22Rv1 (cell line): Measurements from ENCODE around the gene EMX1.

Experiments used
- H3K27ac ChIP-seq: fragments of 450-650 bp; 2 replicates; pipeline ENCODE4 v1.5.1; 2017
- ZFX ChIP-seq: fragments of 450-650 bp; IDR thresholded peaks from 2 replicates; pipeline ENCODE4 v1.6.1; 2017; ENCODE audit warnings: antibody characterized with exemption, borderline replicate concordance
- TF ChIP-seq, protein P1 (sequence below): fragments of 450-650 bp; IDR thresholded peaks from 2 replicates; pipeline ENCODE4 v1.5.1; 2017; ENCODE audit warnings: mild to moderate bottlenecking

EMX1 gene

DNA sequence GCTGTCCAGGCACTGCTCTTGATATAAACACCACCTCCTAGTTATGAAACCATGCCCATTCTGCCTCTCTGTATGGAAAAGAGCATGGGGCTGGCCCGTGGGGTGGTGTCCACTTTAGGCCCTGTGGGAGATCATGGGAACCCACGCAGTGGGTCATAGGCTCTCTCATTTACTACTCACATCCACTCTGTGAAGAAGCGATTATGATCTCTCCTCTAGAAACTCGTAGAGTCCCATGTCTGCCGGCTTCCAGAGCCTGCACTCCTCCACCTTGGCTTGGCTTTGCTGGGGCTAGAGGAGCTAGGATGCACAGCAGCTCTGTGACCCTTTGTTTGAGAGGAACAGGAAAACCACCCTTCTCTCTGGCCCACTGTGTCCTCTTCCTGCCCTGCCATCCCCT, 15.9 kb downstream of the EMX1 start:
- TF ChIP-seq, protein P1, sequence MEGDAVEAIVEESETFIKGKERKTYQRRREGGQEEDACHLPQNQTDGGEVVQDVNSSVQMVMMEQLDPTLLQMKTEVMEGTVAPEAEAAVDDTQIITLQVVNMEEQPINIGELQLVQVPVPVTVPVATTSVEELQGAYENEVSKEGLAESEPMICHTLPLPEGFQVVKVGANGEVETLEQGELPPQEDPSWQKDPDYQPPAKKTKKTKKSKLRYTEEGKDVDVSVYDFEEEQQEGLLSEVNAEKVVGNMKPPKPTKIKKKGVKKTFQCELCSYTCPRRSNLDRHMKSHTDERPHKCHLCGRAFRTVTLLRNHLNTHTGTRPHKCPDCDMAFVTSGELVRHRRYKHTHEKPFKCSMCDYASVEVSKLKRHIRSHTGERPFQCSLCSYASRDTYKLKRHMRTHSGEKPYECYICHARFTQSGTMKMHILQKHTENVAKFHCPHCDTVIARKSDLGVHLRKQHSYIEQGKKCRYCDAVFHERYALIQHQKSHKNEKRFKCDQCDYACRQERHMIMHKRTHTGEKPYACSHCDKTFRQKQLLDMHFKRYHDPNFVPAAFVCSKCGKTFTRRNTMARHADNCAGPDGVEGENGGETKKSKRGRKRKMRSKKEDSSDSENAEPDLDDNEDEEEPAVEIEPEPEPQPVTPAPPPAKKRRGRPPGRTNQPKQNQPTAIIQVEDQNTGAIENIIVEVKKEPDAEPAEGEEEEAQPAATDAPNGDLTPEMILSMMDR = no peak
- no peak for TF ChIP-seq ZFX
- H3K27ac ChIP-seq = no peak overlapping the region

DNA sequence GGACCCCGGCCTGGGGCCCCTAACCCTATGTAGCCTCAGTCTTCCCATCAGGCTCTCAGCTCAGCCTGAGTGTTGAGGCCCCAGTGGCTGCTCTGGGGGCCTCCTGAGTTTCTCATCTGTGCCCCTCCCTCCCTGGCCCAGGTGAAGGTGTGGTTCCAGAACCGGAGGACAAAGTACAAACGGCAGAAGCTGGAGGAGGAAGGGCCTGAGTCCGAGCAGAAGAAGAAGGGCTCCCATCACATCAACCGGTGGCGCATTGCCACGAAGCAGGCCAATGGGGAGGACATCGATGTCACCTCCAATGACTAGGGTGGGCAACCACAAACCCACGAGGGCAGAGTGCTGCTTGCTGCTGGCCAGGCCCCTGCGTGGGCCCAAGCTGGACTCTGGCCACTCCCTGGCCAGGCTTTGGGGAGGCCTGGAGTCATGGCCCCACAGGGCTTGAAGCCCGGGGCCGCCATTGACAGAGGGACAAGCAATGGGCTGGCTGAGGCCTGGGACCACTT, 16.4 kb downstream of the EMX1 start:
- TF ChIP-seq, protein P1 = no peak
- no peak for TF ChIP-seq ZFX

DNA sequence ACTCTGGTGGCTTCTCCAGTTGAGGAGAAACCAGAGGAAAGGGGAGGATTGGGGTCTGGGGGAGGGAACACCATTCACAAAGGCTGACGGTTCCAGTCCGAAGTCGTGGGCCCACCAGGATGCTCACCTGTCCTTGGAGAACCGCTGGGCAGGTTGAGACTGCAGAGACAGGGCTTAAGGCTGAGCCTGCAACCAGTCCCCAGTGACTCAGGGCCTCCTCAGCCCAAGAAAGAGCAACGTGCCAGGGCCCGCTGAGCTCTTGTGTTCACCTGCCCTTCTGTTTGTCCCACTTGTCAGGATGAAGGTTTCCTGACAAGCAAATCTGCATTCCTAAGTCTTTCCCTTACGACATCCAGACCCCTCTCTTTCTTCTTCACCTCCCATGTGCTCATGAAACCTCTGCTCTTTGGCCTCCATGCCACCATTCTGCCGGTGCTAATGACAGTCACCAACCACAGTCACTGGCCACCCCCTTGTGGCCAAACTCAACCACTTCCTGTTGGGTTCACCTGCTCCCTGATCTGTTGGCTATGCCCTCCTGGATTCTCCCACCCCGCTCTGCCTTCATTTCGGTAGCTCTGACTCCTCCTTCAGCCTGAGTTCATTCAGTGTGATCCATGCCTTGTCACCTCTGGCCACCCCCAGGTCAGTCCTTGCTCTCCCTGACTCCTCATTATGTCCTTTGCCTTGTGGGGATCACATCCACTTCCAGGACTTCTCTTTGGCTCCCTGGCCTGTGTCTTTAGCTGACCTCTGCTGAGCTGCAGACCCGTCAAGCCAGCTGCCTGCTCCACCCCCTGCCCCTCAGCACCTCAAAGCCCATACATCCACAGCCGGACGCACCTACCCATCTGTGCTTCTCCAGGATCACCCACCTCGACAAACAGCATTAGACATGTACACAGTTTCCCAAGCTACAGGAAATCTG, 17.6 kb downstream of the EMX1 start:
- H3K27ac ChIP-seq = no peak overlapping the region

More for the DNA sequence above, 16.4 kb downstream of the EMX1 start:
- no peak overlapping the region for H3K27ac ChIP-seq

DNA sequence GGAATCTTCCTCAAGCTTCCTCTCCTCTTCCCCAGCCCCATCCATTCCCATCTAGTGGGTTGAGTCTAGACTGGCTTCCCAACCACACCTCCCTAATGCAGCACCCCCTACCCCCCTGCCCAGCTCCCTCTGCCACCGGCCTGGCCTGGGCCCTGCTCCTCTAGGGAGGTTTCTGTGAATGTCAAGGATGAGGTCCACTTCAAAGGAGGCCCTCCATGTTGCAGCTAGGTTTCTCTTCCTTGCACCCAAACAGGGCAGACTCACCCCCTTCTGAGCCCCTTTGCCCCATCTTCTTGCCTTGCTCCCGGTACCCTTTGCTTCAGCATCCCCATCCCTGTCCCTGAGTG, 18.3 kb downstream of the EMX1 start:
- no peak overlapping the region for H3K27ac ChIP-seq
- TF ChIP-seq, protein P1 = no peak
- TF ChIP-seq ZFX = no peak

More for the DNA sequence above, 17.6 kb downstream of the EMX1 start:
- TF ChIP-seq ZFX = no peak
- TF ChIP-seq, protein P1 = peak; percentile 33

DNA sequence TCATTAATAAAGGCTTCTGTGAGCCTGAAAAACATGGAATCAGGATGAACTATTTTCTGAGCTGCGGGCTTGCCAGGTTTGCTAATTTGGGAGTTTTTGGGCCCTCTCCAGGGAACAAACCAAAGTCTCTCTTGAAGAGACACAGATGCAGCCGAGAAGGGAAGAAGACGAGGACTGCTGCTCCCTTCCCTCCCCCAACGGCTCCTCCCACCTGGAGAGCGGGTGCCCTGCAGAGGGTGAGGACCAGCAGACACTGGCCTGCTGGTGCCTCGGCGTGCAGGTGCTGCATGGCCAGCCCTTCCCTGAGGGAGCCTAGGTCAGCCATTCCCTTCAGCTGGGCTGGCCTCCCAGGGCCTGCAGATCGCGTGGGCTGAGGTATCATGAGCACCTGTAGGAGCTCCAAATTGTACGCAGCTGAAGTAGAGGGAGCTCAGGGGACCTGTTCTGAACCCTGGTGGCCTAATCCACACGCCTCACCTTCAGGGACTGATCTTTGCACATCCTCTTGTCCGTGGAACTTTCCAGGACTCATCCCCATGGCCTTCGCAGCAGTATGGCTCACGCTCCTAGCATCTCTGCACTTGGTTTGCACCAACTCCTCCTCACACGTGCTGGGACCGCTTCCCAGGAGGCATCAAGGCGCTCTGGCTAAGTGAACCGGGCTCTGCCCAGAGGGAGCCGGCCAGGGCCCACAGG, 19.5 kb downstream of the EMX1 start:
- TF ChIP-seq, protein P1 = no peak
- TF ChIP-seq ZFX = no peak
- no peak overlapping the region for H3K27ac ChIP-seq

DNA sequence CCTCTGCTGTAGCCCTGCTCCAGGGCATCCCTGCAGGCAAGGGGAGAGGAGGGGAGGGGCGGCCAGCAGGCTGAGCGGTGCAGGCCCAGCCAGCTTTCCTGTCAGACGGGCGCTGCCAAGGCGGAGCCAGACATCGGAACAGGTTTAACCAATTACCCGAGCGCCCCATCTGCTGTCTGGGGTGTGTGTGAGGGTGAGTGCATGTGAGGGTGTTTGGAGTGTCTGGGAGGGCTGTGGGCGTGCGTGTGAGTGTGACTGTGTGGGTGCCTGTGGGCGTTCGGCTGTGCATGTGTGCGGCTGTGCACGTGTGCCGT, 20.0 kb downstream of the EMX1 start:
- H3K27ac ChIP-seq = no peak overlapping the region
- TF ChIP-seq, protein P1 = no peak
- TF ChIP-seq ZFX = no peak

DNA sequence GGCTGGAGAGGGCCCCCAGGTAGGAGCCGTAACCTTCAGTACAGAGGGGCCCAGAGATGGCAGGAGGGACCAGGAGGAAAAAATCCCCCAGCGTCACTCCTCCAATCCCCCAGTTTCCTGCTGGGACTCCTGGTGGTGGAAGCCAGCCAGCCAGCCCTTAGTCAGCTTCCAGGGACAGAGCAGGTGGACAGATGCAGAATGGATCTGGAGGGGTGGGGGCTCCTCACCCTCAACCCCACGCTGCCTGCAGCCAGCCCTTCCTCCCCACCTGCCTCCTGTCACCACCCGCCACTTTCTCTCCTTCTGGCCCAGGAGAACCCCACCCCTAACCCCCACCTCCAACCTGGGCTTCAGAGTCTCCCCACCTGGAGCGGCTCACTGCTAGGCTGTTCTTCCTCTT, 21.1 kb downstream of the EMX1 start:
- H3K27ac ChIP-seq = no peak overlapping the region
- TF ChIP-seq ZFX = no peak
- TF ChIP-seq, protein P1 = no peak
